SK-N-MC (cell line): ENCODE data around the gene ZNF436.

Source experiments
- EZH2 ChIP-seq: fragments of 200-600 bp; sonication (generic); IDR thresholded peaks from one replicate; pipeline ENCODE4 v1.6.1; 2017; ENCODE audit warnings: antibody characterized with exemption
- POLR2AphosphoS5 ChIP-seq: IDR thresholded peaks from 2 replicates; pipeline ENCODE4 v1.6.1; 2012; ENCODE audit warnings: mild to moderate bottlenecking, low read depth, low read length, borderline replicate concordance

GRCh38 chr1:23385119-23385621 is 15.5 kb upstream of the ZNF436 start:
- TF ChIP-seq POLR2AphosphoS5 (no peak), EZH2 (no peak)
